ENCODE measurements around the gene CP.
"Not testable (repeated sequence)": the region's sequence is repeated elsewhere in the genome, so short reads cannot be mapped to it uniquely, and the experiment has no call there.

Gene CP

DNA sequence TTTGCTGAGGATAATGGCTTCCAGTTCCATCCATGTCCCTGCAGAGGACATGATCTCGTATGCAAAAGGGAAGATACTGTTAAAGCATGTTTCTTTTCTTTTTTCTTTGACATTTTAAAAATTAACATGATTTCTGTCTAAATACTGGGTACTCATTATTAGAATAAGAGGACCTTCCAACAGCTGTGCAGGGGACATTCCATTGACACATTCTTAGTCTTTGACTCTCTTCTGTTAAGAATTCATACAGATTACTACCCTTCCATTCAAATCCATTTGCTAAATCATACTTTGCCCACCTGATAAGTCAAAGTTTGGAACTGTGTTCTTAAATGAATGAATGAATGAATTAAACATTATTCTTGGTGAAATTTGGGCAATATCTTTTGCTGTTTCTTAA, 5.1 kb upstream of the CP start:
- ATAC-seq: no peak

DNA sequence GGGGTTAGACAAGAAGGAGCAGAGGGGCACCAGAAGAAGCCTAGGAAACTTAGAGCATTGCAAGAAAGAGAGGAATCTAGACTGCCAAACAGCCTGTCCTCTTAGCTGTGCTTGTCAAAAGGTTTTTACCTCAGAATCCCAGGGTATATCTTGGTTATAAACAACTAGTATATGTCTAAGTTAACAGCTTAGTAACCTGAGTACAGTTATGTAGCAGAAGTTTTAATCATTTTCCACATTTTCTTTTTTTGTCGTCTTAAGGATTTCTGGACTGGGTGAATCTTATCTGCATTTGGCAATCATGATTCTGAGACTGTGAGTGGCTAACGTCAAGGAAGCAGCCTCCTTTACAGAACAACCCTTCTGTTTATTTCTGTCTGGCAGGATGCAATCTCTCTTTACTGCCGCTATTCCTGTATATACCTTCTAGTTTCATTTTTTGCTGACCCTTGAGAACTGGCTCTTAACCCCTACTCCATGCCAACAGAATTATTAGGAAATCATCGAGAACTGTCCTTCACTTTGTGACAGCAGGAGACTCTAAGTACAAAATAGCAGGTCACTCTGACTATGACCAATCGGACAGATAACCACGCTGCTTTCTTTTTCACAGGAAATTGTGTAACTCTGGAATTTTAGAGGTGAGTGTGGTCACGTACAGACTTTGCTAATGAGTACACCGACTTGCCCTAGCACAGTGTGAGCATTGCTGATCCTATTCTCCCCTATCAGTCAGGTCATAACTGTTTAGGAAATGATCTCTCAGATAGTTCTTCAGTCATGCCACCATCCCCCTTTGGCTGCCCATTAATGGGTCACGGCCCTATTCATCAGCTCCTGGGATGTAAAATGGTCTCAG, 3.3 kb upstream of the CP start:
- ATAC-seq: peak; percentile 94 to 95

- ATAC-seq: no peak
Observed at GRCh38 chr3:149223461-149223820, 1.8 kb upstream of the CP start.

- ATAC-seq: not testable (repeated sequence)
Observed at GRCh38 chr3:149219380-149220121, 2.1 kb downstream of the CP start.

GRCh38 chr3:149217347-149217746, 4.3 kb downstream of the CP start:
- no peak for ATAC-seq

GRCh38 chr3:149216193-149216869, 5.3 kb downstream of the CP start:
- ATAC-seq: no peak

DNA sequence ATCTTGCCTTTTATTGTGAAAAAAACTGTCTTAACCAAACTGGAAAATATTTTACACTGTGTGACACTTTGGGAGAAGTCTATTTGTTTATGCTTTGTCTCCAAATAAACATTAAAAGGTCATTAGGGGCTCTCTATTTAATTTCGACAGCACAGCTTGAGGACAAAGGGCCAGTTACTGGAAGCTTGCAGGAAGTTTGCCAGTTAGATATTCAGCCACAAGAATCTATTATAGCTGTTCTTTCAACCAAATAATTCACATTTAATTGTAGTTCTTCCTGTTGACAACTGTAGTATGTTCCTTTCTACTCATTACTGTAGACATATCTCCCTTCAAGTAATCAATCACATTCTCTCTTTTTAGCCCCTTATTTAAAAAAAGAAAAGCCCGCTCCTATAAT, 6.1 kb downstream of the CP start:
- no peak for ATAC-seq

DNA sequence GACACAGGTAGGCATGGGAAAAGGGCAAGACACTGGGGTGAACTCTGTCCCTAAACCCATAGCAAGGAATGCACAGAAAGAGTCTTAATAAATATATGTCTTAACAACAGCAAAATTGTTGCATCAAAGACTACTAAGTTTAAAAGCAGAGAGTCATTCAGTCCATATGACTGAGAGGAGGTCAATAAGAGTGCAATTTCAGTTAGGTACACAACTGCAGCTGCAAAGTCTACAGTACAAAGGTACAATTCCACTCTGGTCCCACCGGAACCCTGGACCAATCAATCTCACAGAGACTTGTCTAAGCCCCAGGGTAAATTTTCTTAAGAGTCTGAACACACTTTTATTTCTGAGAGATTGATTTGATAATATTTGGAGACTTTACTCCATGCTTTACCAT, 6.9 kb downstream of the CP start:
- no peak for ATAC-seq

DNA sequence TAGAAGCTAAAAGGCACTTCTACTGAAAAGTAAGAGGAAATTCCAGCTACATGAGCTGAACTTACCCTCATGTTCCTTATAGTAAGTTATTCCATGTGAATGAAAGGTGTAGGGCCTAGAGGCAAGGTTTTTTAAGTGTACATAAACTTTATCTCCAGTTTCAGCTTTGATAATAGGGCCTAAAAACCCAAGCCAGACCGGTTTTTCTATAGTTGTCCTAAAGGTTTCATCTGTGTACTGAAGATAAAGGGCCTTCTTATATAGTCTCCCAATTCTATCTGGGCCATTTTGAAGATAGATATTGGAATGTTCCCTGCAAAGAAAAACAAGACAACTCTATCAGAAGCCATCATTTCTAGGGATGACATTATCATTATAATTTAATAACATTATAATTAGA, 9.2 kb downstream of the CP start:
- no peak for ATAC-seq

DNA sequence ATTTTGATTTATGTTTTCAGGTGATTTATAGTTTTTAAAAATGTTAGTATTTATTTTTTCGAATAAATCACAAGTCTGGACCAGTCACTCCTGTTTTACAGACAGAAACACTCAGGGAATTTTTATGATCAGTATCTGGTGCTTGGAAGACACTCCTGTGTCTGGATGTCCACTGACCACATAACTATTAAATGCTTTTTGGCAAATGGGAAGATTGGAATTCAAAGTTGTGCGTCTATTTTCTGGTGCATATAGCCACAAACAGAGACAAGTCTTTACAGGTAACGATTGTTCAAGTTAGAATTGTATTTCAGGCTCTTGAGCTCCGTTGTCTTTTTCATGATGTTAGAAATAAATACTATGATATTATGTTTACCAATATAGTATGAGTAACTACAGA, 12.2 kb downstream of the CP start:
- ATAC-seq: no peak

DNA sequence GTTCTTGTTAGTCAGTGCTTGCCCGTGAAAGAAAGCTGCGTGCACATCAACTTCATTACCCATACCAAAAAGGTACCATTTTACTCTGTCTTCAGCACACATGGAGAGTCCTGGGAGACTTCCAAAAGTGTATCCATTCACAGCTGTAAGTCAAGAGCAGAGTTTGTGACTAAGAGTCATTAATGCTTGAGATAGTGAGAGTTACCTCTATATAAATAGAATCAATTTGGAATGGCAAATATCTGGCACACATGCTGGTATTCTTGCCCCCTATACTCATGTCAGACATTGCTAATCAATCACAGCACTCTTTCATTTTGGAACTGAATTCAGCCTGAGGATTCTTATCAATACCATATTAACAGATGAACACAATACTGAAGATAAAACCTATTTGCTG, 14.2 kb downstream of the CP start:
- no peak for ATAC-seq

GRCh38 chr3:149204390-149204991, 17.1 kb downstream of the CP start:
- no peak for ATAC-seq

DNA sequence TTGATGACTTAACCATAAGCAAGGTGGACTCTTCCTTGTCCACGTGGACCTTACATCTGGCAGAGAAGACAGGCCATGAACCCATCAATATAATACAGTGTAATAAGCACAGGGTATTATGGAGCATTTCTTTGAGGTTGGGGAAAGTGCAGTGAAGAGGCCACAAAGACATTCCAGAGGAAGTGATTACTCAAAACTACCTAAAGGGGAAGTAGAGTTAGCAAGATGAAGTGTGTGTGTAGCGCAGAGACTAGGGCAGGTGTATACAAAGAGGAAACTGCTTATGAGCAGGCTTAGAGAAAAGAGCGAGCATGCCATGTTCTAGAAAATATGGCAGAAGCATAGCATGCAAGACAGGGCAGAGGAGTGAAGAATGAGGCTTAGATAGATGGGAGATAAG, 17.9 kb downstream of the CP start:
- peak; percentile 38 to 46 for ATAC-seq

- ATAC-seq: no peak
Observed at GRCh38 chr3:149199474-149199873, 22.2 kb downstream of the CP start.

GRCh38 chr3:149198611-149199010, 23.0 kb downstream of the CP start:
- ATAC-seq: no peak

DNA sequence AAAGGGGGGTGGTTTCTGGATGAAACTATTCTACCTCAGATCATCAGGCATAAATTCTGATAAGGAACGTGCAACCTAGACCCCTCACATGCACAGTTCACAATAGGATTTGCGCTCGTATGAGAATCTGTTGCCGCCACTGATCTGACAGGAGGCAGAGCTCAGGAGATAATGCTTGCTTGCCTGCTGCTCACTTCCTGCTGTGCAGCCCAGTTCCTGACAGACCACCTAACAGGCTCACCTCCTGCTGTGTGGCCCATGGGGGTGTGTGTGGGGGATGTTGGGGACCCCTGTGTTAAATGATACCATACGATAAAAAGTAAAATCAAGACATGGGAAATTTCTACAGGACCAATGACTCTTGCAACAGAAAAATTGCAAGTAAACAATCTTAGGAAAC, 24.0 kb downstream of the CP start:
- ATAC-seq: no peak

DNA sequence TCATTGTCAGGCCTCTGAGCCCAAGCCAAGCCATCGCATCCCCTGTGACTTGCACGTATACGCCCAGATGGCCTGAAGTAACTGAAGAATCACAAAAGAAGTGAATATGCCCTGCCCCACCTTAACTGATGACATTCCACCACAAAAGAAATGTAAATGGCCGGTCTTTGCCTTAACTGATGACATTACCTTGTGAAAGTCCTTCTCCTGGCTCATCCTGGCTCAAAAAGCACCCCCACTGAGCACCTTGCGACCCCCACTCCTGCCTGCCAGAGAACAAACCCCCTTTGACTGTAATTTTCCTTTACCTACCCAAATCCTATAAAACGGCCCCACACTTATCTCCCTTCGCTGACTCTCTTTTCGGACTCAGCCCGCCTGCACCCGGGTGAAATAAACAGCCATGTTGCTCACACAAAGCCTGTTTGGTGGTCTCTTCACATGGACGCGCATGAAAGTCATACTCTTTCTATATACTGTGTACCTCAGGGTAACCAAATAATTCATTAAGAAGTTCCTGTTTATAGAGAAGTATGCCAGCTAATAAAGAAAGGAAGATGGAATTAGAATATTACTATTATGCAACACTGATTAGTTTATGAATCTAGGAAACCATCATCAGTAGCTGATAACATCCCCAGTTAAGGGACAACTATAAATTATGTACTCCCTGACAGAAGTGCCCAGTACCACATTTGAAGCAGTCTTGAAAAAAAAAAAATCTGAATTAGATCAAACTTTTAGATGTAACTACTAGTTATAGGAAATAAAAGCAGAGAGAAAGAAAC, 24.6 kb downstream of the CP start:
- not testable (repeated sequence) for ATAC-seq

DNA sequence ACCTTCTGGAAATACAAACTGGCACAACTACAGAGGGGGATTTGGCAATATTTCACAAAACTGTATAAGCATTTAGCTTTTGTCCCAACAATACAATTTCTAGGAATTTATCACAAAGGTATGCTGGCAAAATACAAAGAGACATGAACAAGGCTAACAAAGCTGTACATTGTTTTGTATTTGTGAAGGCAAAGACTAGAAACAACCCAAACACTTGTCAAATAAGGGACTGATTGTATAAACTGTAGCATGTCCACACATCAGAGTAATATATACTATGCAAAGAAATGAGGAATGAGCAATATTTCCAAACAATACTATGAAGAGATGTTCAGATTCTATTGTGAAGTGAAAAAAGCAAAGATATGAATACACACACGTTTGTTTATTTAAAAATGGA, 26.4 kb downstream of the CP start:
- no peak for ATAC-seq

DNA sequence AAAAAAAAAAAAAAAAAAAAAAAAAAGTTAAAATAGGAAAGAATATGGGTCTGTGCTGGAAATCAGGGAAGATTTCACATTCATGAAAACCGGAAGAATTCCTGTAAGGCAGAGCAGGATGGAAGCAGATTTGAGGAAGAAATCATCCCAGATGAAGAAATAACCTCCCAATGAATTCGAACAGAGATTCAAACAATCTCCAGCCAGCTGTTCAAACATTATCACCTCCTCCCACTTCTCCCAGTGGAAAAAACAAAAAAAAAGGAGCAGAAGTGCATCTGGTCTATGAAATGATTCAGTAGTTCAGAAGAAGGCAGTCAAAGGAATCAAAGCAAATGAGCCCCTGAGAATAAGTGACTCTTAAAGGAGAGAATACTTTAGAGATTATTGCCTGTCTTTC, 33.1 kb downstream of the CP start:
- ATAC-seq: no peak

DNA sequence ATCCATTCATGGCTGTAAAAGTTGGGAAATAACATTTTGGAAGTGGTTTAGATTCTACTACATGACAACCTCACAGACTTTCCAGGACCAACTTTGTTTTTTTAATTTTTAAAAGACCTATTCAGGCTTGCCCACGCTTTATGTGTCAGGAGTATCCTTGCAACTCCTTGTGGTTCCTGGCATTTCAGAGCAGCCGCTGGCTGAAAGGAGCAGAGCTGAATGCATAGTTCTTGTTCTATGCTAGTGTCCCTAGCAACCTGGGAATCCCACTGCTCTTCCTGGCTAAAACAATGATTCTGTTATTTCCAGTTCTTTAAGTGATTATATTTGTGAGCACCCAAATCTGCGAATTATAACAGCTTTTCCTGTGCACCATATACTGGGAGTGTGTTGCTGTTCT, 34.9 kb downstream of the CP start:
- ATAC-seq: no peak

- ATAC-seq: no peak
Observed at GRCh38 chr3:149186219-149186618, 35.4 kb downstream of the CP start.

DNA sequence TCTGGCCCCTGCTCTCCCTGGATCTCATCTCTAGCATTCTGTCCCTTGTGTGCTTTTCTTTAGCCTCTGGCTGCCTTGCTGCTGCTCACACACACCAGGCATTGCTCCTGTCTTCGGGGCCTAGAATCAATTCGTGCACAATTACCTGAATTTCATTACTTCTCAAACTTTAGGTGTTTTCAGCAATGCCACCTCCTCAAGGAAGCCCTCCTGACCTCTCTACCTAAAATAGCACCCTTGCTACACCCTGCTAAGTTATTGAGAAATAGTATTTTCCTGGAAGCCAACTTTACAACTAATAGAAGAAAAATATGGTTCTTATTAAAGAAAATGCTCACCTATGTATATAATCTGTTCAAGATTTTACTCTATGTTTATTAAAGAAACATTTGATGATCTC, 40.4 kb downstream of the CP start:
- ATAC-seq: no peak
